Myocyte (in vitro differentiated cells): ENCODE results near the gene CFAP43. TPM values are rescaled to one million over a fixed set of nuclear protein-coding genes. Genes with fewer than 3 reads are reported as not detected.
"Not testable (repeated sequence)": the region's sequence is repeated elsewhere in the genome, so short reads cannot be mapped to it uniquely, and the experiment has no call there.

Experiments
- DNase-seq: peaks from one replicate; pipeline ENCODE4 v3.0.0-alpha.2; 2012; ENCODE audit warnings: low read depth
- total RNA-seq: library from RNA; depleted of rRNA; stranded (reverse); fragments of >200 nt; gene quantifications from 2 replicates; pipeline ENCODE4 v1.2.3, GENCODE V29; 2014

The CFAP43 gene
- total RNA-seq, 1 donor from 2014 or later: not detected

GRCh38 chr10:104258209-104258608 is 26.0 kb upstream of the CFAP43 start:
- no peak for DNase-seq

- DNase-seq: no peak
Observed at GRCh38 chr10:104257235-104257634, 25.1 kb upstream of the CFAP43 start.

DNA sequence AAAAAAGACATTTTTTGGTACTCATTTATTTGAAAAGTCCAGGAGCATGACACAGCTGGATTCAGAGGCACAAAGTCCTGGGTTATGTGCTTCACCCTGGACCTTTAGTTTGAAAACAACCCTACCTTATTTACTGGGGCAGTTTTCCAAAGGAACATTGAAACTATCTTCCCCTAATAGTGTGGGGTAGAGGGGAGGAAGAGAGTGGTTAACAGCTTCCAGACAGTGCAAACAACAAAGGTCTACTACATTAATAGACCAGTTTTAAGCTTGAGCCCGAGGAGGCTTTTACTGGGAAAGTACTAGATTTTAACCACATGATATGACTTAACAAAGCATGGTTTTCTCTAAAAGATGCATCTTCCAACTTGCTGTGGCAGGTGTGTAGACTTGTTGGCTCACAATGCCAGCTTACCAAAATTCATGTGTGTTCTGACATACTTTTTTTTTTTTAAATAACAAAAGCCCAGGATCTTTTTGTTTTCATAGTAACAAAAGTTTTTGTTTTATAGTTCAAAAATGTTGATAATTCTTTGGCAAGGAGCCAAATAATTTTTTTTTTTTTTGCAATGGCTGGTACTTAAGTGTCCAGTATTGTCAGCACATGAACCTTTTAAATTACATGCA is 24.3 kb upstream of the CFAP43 start:
- DNase-seq: peak; percentile 24

- peak; percentile 59 for DNase-seq
Observed at GRCh38 chr10:104255311-104255981, 23.3 kb upstream of the CFAP43 start.

GRCh38 chr10:104254493-104255310 is 22.5 kb upstream of the CFAP43 start, which contains the start of gene GSTO1:
TSS of gene GSTO1 (plus strand) at chr10:104254892. CDS start at chr10:104254929, 37 bp downstream.
- DNase-seq: peak; percentile 70

DNA sequence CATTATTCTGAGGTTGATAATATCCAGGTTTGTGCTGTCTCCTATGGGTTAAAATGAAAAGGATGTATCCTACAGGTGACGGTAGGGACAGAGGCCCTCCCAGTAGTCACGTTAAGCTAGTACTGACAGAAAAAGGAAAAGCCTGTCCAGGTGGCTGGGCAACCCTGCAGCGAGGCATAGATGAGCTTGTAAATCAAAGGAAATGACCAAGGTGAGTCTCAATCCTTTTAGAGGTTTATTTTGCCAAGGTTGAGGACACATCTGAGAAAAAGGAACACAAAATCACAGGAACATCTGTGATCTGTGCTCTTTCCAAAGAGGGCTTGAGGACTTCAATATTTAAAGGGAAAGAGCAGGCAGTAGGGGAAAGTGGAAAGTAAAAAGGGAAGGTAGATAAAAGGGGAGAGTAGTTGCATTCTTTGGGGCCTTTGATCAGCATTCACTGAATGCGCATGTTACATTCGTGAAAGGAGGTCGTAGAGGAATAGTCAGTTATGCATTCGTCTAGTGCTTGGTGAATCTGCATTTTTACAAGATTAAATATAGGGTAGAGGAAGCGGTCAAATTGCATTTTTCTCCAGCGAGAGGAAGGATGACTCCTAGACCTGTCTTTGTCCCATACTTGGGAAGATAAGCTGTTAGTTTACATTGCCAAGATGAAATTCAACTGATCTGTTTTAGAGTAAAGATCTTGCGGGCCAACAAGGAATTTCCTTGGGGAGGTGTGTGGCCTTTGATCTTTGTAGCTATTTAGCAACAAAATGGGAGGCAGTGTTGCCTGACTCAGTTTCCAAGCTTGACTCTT is 21.6 kb upstream of the CFAP43 start:
- no peak for DNase-seq

DNA sequence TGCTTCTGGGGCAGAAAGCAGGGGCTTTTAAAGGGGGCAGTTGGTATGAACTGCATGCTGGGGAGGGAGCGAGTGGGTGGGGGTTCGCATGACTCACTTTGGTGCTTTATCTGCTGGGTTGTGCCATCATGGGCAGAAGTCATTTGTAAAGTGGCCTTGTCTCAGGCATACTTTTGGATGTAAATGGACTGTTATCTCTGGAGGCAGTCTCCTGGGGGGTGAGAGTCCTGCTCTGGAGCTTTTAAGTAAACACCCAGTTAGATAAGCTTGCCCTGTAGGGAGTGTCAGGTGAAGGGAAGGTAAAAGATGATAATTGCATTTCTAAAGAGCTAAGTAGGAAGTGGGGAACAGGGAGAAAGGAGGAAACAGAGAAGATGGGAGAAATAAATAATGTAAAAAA is 20.9 kb upstream of the CFAP43 start:
- DNase-seq: no peak

DNA sequence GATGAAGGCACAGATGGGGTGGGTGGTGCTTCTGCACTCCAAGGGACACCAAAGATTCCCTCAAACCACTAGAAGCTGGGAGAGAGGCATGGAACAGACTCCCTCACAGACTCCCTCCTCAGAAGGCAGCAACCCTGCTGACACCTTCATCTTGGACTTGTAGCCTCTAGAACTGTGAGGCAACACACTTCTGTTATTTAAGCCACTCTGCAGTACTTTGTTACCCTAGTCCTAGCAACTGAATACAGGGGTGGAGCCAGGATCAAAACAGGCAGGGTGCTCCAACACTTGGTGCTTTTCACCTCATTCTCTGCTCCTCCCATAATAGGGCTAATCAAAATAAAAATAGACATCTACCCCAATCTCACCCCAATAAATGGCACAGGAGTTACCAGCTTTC is 20.2 kb upstream of the CFAP43 start:
- DNase-seq: no peak

DNA sequence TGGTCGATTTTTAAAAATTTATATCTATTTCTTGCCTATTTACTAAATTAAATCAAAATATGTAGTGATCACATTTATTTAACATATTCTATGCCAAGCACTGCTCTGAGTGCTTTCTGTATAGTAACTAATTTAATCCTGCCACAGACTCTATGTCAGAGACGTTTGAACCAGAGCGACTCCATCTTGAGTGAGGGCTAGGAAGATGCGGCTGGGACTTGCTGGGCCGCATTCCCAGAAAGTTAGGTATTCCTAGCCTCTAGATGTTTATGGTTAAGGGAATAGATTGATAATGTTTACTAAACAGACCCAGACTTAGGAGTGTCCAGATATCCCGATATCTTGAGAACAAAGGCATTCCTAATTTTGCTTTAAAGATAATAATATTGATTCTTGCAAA is 19.3 kb upstream of the CFAP43 start:
- no peak for DNase-seq

DNA sequence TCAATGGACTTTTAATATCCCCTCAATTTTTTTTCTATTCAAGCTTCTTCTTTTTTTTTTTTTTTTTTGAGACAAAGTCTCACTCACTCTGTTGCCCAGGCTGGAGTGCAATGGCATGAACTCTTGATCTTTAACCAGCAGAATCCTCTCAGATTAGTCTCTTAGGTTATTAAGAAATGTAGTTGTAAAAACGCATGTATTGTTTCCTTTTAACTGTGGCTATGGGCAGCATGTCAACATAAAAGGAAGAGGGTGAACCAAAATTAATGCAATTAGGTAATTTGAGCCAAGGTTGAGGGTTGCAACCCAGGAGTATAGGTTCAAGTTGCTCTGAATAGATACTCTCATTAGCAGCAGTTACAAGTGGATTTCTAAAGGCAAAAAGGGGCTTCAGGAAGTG is 18.2 kb upstream of the CFAP43 start:
- DNase-seq: no peak

GRCh38 chr10:104248931-104249330 is 16.8 kb upstream of the CFAP43 start:
- DNase-seq: not testable (repeated sequence)

GRCh38 chr10:104247513-104248146 is 15.5 kb upstream of the CFAP43 start:
- DNase-seq: no peak

DNA sequence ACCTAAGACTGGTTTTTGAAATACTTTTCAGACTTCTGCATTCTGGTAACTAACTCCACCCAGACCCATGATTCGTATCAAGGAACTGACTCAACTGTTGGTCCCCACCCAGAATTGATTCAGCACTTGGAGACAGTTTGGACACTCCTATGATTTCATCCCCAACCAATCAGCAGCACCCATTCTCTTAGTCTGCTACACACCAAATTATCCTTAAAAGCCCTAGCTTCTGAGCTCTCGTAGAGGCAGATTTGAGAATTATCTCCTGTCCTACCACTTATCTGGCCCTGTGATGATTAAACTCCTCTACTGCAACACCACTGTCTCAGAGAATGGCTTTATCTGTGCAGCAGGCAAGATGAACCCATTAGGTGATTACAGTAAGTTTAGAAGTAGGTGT is 14.8 kb upstream of the CFAP43 start:
- no peak for DNase-seq

GRCh38 chr10:104245066-104245632 is 13.0 kb upstream of the CFAP43 start:
- no peak for DNase-seq

- DNase-seq: no peak
Observed at GRCh38 chr10:104243512-104243911, 11.3 kb upstream of the CFAP43 start.

GRCh38 chr10:104243009-104243408 is 10.8 kb upstream of the CFAP43 start:
- not testable (repeated sequence) for DNase-seq

DNA sequence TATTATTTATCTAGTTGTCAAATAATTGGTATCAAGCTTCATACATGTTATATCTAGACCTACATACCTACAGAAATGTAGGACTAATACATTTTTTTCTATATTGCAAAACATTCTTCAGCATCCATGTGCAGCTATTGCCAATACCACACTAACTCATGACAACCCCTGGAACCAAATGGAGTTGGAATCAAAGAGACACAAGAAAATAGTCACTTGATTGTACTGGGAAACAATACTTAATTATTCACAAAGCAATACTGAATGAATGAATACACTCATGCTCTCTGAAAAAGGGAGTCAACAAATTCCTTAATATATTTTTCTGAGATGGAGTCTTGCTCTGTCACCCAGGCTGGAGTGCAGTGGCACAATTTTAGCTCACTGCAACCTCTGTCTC is 10.4 kb upstream of the CFAP43 start:
- no peak for DNase-seq

- DNase-seq: no peak
Observed at GRCh38 chr10:104240078-104240477, 7.9 kb upstream of the CFAP43 start.

- DNase-seq: no peak
Observed at GRCh38 chr10:104235801-104236200, 3.6 kb upstream of the CFAP43 start.

GRCh38 chr10:104234934-104235333 is 2.8 kb upstream of the CFAP43 start:
- no peak for DNase-seq

DNA sequence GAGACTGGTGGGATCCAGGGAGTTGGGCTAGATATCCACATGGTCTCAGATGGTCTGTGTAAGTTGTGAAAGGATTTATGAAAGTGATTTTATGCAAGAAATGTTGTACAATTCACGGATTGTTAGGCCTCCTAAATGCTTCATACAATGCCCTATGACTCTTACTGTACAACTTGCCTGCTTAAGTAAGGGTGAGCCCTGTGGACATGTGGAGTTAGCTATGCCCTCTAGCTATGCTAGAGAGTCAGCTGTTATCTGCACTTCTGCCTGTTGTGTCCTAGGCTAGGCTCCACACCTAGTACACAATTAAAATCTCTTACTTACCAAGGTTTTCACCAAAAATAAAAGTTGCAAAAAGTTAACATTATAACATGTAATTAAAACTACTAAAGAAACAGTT is 1.7 kb upstream of the CFAP43 start:
- DNase-seq: no peak
